ENCODE measurements around the gene PPOX.

Gene PPOX

DNA sequence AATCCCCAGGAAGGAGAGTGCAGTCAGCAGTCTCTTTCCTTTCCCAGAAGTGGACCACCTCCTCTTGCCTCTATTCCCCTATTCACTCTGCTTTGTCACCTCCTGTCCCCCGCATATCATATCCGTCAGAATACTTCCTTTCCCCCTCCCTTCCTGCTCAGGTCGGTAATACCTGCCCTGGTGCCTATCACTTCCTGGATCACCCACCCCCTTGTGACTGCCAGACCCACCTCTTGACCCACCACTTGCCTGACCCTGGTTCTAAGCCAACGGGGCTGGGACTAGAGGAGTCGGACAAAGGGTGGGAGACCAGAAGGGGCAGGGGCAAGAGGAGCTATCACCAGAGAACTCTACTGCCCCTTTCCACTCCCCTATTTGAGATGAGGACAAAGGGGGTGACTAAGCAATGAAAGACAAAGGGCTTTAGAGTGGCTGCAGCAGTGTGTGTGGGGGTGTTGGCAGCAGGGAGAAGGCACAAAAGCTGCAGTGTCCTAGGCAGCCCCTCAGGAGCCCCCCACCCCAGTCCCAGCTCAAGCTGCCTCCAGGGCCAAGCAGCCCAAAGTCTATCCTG, 34.3 kb downstream of the PPOX start:
- TF ChIP-seq, protein P1, sequence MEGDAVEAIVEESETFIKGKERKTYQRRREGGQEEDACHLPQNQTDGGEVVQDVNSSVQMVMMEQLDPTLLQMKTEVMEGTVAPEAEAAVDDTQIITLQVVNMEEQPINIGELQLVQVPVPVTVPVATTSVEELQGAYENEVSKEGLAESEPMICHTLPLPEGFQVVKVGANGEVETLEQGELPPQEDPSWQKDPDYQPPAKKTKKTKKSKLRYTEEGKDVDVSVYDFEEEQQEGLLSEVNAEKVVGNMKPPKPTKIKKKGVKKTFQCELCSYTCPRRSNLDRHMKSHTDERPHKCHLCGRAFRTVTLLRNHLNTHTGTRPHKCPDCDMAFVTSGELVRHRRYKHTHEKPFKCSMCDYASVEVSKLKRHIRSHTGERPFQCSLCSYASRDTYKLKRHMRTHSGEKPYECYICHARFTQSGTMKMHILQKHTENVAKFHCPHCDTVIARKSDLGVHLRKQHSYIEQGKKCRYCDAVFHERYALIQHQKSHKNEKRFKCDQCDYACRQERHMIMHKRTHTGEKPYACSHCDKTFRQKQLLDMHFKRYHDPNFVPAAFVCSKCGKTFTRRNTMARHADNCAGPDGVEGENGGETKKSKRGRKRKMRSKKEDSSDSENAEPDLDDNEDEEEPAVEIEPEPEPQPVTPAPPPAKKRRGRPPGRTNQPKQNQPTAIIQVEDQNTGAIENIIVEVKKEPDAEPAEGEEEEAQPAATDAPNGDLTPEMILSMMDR (IDR thresholded peaks at IDR 0.05; ENCODE audit: low read depth, low read length) = no peak
- DNase-seq (ENCODE audit: low read depth in 2 of 2) = peak in 1 of 2 donors; percentile 61
- no peak overlapping the region for H3K4me3 ChIP-seq (replicated peaks in 1 of 2; ENCODE audit: low read depth in 2 of 2, low read length in 2 of 2)

DNA sequence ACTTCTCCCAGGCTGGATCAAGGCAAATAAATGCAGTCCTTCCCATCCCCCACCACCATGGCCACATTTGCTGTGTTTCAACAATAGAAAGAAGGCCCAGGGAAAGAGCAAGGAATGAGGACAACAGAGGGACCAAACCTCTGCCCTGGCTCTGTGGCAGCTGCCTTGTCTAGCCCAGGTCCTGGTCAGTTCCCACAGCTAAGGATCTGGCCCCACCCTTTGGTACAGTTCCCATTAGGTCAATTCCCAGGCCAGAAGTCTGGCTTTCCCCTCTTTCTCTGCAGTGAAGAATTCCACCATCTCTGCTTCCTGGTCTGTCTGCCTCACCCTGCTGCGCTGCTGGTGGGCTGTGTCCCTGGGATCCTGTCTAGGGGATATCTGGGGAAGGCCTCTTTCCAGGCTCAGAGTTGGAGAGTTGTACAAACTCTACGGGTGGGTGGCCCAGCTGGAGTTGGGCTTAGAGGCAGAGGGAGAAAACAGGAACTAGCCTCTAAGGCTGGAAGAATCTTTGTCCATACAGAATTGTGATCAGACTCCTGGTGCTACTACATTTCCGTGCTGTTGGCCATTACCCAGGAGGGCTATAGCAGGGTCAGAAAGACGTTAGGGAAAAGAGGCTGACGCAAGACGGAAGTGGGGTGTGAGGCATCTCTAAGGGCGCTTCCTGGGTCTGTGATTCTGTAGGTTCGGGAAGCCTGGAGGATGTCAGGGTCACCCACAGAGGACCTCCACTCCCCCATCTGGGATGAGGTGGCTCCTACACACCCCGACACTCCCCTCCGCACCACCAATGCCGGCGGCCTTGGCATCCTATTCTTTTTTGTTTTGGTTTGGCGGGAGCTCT, 35.0 kb downstream of the PPOX start:
- H3K4me3 ChIP-seq (replicated peaks in 1 of 2; ENCODE audit: low read depth in 2 of 2, low read length in 2 of 2) = peak overlapping the region; percentile 81 to 92
- DNase-seq (ENCODE audit: low read depth in 2 of 2) = peak; percentile 96 to 97
- TF ChIP-seq, protein P1 (IDR thresholded peaks at IDR 0.05; ENCODE audit: low read depth, low read length) = no peak

DNA sequence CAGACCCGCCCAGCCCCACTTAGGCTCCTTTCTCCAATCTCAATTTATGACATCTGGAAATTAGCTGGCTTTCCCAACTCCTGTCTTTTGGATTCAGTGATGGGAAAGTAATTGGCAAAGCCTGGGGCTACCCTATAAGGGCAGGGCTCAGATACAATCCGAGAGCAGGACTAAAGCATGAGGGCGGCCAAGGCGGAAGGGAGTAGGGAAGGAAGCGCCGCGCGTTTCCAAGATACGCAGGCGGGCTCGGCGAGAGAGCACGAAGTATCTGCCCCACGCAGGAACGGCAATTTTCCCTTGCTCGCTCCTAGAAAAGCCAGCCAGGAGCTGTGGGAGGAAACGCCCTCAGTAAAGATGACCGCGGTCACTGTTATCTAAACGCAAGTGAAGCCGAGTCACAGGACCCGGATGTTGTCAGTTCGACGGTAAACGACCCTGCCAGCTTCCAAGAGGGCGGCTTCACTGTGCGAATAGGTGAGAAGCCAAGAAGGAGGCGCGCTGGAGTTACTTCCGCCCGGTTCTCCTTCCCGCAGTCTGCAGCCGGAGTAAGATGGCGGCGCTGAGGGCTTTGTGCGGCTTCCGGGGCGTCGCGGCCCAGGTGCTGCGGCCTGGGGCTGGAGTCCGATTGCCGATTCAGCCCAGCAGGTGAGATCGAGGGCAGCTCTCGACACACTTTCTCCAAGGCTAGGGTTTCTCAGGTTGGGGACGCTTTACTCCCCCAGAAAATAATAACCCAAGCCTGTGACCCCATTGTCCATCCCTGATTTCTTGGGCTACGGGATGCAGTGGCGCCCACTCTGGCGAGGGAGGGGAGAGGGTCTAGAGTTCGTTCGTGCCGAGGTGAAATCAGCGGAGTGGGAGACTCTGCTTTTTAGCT, 35.8 kb downstream of the PPOX start, which contains the start of gene NDUFS2:
TSS of gene NDUFS2 (plus strand) at position 532 of the 877 bp plus-strand sequence. CDS start at position 551, 19 bp downstream.
- DNase-seq (ENCODE audit: low read depth in 2 of 2) = peak; percentile 99 to 100
- peak within 1 kb of the TSS; percentile 81 to 92 for H3K4me3 ChIP-seq (replicated peaks in 1 of 2; ENCODE audit: low read depth in 2 of 2, low read length in 2 of 2)
- TF ChIP-seq, protein P1 (IDR thresholded peaks at IDR 0.05; ENCODE audit: low read depth, low read length) = peak; percentile 19

DNA sequence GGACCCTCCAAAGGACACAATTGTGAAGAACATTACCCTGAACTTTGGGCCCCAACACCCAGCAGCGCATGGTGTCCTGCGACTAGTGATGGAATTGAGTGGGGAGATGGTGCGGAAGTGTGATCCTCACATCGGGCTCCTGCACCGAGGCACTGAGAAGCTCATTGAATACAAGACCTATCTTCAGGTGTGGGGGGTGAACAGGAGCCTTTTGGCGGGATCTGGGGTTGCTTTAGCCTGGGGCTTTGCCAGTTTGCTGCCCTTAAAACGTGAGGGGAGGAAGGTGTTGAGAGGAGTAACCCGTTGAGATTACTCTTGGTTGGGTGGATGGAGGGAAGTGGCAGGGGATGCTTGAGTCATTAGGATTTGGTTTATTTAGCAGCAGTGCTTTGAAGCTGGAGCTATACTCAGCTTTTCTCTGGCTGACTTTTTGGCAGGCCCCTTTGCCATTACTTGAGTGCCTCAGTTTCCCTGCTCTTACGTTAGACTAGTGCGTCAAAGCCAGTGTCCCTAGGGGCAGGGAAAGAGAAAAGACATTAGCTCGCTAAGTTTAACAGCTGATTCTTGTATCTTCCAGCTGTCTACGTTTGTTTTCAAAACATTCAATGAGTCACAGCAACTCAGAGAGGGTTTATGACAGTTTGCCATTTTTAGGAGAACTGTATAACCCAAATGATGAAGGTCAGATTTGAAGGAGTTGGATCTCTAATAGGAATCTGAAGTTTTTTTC, 40.4 kb downstream of the PPOX start:
- TF ChIP-seq, protein P1 (IDR thresholded peaks at IDR 0.05; ENCODE audit: low read depth, low read length) = no peak
- DNase-seq (ENCODE audit: low read depth in 2 of 2) = peak; percentile 87 to 91
- H3K4me3 ChIP-seq (replicated peaks in 1 of 2; ENCODE audit: low read depth in 2 of 2, low read length in 2 of 2) = no peak overlapping the region

DNA sequence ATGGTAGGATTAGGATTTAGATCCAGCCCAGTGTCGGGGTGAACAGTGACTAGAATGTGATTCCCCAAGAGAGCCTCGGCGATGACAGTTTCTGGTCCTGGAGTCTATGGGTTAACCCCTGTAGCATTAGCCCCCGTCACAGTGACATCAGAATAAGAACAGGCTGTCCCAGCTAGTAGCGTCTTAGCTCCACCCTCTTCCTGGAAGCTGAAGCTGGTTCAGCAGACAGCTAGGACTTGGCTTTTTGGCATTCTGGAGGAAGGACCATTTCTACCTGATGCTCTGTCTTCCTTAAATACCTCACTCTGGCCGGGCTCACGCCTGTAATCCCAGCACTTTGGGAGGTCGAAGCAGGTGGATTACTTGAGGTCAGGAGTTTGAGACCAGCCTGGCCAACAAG, 40.9 kb downstream of the PPOX start:
- peak overlapping the region in 1 of 2 donors; percentile 22 for H3K4me3 ChIP-seq (replicated peaks in 1 of 2; ENCODE audit: low read depth in 2 of 2, low read length in 2 of 2)
- TF ChIP-seq, protein P1 (IDR thresholded peaks at IDR 0.05; ENCODE audit: low read depth, low read length) = no peak
- peak; percentile 94 to 95 for DNase-seq (ENCODE audit: low read depth in 2 of 2)

Measured in cardiac fibroblast (primary cell).